IMR-90 (cell line): Measurements from ENCODE around the gene CFAP61. TPM values are rescaled to one million over a fixed set of nuclear protein-coding genes. Genes with fewer than 3 reads are reported as not detected.

Source experiments
- ATAC-seq: fragments of 200-7000 bp; cut with Tn5 transposase; 2 replicates; pipeline ENCODE4 v1.9.1; 2020; ENCODE audit warnings: low read depth, mild to moderate bottlenecking, moderate library complexity
- BruUV-seq: library from RNA; stranded (reverse); fragments of 400-500 nt; replicated peaks from 2 replicates; lab custom pipeline; 2021; lab: Mats Ljungman, UMichigan
- CTCF ChIA-PET: fragments of 300-600 bp; formaldehyde crosslinking; extraction: SDS; loops from one replicate; lab custom pipeline; 2021; ENCODE audit warnings: antibody characterized with exemption; lab: Yijun Ruan, JAX
- POLR2A ChIA-PET: fragments of 300-600 bp; sonication (Branson Sonifier 250); formaldehyde crosslinking; loops from one replicate; lab custom pipeline; 2022; ENCODE audit warnings: antibody characterized with exemption; ENCODE audit not compliant: unreplicated experiment; lab: Charles Lee
- DNase-seq: peaks from one replicate; pipeline ENCODE4 v3.0.0; 2013
- H2AFZ ChIP-seq: replicated peaks from 2 replicates; pipeline ENCODE3; 2013; ENCODE audit warnings: low read length, mild to moderate bottlenecking; ENCODE audit not compliant: poor library complexity
- H2AK5ac ChIP-seq: 2 replicates; pipeline ENCODE4 v1.6.1; 2013; ENCODE audit warnings: low read depth, low read length, inconsistent platforms
- H2AK9ac ChIP-seq: replicated peaks from 2 replicates; pipeline ENCODE3; 2013; ENCODE audit warnings: mild to moderate bottlenecking, low read depth, low read length, moderate library complexity; ENCODE audit not compliant: poor library complexity
- H2BK120ac ChIP-seq: 2 replicates; pipeline ENCODE4 v1.6.1; 2013; ENCODE audit warnings: low read depth, low read length, inconsistent platforms
- H2BK15ac ChIP-seq: 3 replicates; pipeline ENCODE4 v1.6.1; 2013; ENCODE audit warnings: low read depth, low read length, inconsistent platforms
- H2BK20ac ChIP-seq: 2 replicates; pipeline ENCODE4 v1.6.1; 2013; ENCODE audit warnings: low read depth, mild to moderate bottlenecking, inconsistent platforms, low read length, moderate library complexity
- H2BK5ac ChIP-seq: 2 replicates; pipeline ENCODE4 v1.6.1; 2013; ENCODE audit warnings: mild to moderate bottlenecking, low read depth, low read length, inconsistent platforms; ENCODE audit not compliant: poor library complexity, severe bottlenecking
- H3K14ac ChIP-seq: replicated peaks from 2 replicates; pipeline ENCODE4 v1.6.1; 2013; ENCODE audit warnings: low read depth, low read length, inconsistent platforms
- H3K18ac ChIP-seq: 2 replicates; pipeline ENCODE4 v1.6.1; 2013; ENCODE audit warnings: low read depth, low read length, control low read depth
- H3K23ac ChIP-seq: 2 replicates; pipeline ENCODE4 v1.6.1; 2013; ENCODE audit warnings: low read depth, low read length, inconsistent platforms
- H3K27ac ChIP-seq: 2 replicates; pipeline ENCODE4 v1.5.1; 2013; ENCODE audit warnings: mild to moderate bottlenecking, control low read depth, low read length; ENCODE audit not compliant: insufficient read depth
- H3K27me3 ChIP-seq: 2 replicates; pipeline ENCODE4 v1.6.1; 2013; ENCODE audit warnings: low read length; ENCODE audit not compliant: control insufficient read depth, insufficient read depth
- H3K36me3 ChIP-seq: 2 replicates; pipeline ENCODE4 v1.6.1; 2013; ENCODE audit warnings: low read length, mixed read lengths; ENCODE audit not compliant: control insufficient read depth, insufficient read depth
- H3K4ac ChIP-seq: 2 replicates; pipeline ENCODE4 v1.6.1; 2013; ENCODE audit warnings: low read depth, low read length, inconsistent platforms
- H3K4me1 ChIP-seq: 2 replicates; pipeline ENCODE4 v1.6.1; 2013; ENCODE audit warnings: low read length, mixed read lengths; ENCODE audit not compliant: control insufficient read depth, insufficient read depth
- H3K4me2 ChIP-seq: 2 replicates; pipeline ENCODE4 v1.6.1; 2013; ENCODE audit warnings: low read depth, mild to moderate bottlenecking, control low read depth, low read length, moderate library complexity
- H3K4me3 ChIP-seq: 2 replicates; pipeline ENCODE4 v1.5.1; 2013; ENCODE audit warnings: low read depth, mild to moderate bottlenecking, control low read depth, low read length, moderate library complexity; ENCODE audit not compliant: insufficient read depth
- H3K56ac ChIP-seq: 2 replicates; pipeline ENCODE4 v1.6.1; 2013; ENCODE audit warnings: low read length, inconsistent platforms; ENCODE audit not compliant: insufficient read depth; ENCODE audit errors: extremely low read depth
- H3K79me1 ChIP-seq, 2 experiments: 2 replicates each; pipeline ENCODE4 v1.6.1; 2013; ENCODE audit warnings: low read length in 2 of 2, inconsistent platforms in 1 of 2, low read depth in 1 of 2
- H3K9ac ChIP-seq: 2 replicates; pipeline ENCODE4 v1.6.1; 2013; ENCODE audit warnings: low read depth, low read length, control low read depth
- H3K9me1 ChIP-seq: 2 replicates; pipeline ENCODE4 v1.6.1; 2013; ENCODE audit warnings: low read length, inconsistent platforms; ENCODE audit not compliant: insufficient read depth
- H3K9me3 ChIP-seq: 2 replicates; pipeline ENCODE4 v1.6.1; 2013; ENCODE audit warnings: low read length; ENCODE audit not compliant: control insufficient read depth, insufficient read depth
- H4K20me1 ChIP-seq: 2 replicates; pipeline ENCODE4 v1.6.1; 2013; ENCODE audit warnings: low read length, inconsistent platforms; ENCODE audit not compliant: insufficient read depth
- H4K5ac ChIP-seq: 2 replicates; pipeline ENCODE4 v1.6.1; 2013; ENCODE audit warnings: mild to moderate bottlenecking, low read depth, low read length, control low read depth
- H4K8ac ChIP-seq, 2 experiments: 2 replicates each; pipeline ENCODE4 v1.6.1; 2013; ENCODE audit warnings: low read depth in 2 of 2, low read length in 2 of 2, control low read depth in 1 of 2, inconsistent platforms in 1 of 2
- H4K91ac ChIP-seq: 2 replicates; pipeline ENCODE4 v1.6.1; 2013; ENCODE audit warnings: low read depth, low read length, inconsistent platforms; ENCODE audit not compliant: insufficient read depth
- BHLHE40 ChIP-seq: fragments of 150-350 bp; IDR thresholded peaks from 2 replicates; pipeline ENCODE4 v1.6.1; 2016; ENCODE audit warnings: mild to moderate bottlenecking, low read depth, low read length
- CEBPB ChIP-seq: IDR thresholded peaks from 2 replicates; pipeline ENCODE4 v1.6.1; 2012; ENCODE audit warnings: low read depth, low read length, improper control_type of control experiment
- CHD1 ChIP-seq: IDR thresholded peaks from 2 replicates; pipeline ENCODE4 v1.6.1; 2012; ENCODE audit warnings: low read depth, low read length, improper control_type of control experiment
- CTCF ChIP-seq: conservative IDR thresholded peaks from 2 replicates; pipeline ENCODE4 v1.5.1; 2012; ENCODE audit warnings: mild to moderate bottlenecking, low read depth, low read length, improper control_type of control experiment
- ELK1 ChIP-seq: fragments of 150-350 bp; IDR thresholded peaks from 2 replicates; pipeline ENCODE4 v1.6.1; 2016; ENCODE audit warnings: low read depth, mild to moderate bottlenecking, low read length, moderate library complexity, borderline replicate concordance
- FOS ChIP-seq: fragments of 150-350 bp; IDR thresholded peaks from 2 replicates; pipeline ENCODE4 v1.6.1; 2016; ENCODE audit warnings: low read depth, low read length
- MAFK ChIP-seq: IDR thresholded peaks from 2 replicates; pipeline ENCODE4 v1.6.1; 2012; ENCODE audit warnings: low read depth, low read length, improper control_type of control experiment
- MAZ ChIP-seq: IDR thresholded peaks from 2 replicates; pipeline ENCODE4 v1.6.1; 2012; ENCODE audit warnings: low read depth, mild to moderate bottlenecking, low read length, improper control_type of control experiment, moderate library complexity, borderline replicate concordance
- MXI1 ChIP-seq: IDR thresholded peaks from 2 replicates; pipeline ENCODE4 v1.6.1; 2012; ENCODE audit warnings: low read depth, mild to moderate bottlenecking, low read length, moderate library complexity, borderline replicate concordance
- NFE2L2 ChIP-seq: fragments of 150-350 bp; IDR thresholded peaks from 2 replicates; pipeline ENCODE4 v1.6.1; 2016; ENCODE audit warnings: low read depth, mild to moderate bottlenecking, low read length
- POLR2A ChIP-seq: IDR thresholded peaks from 2 replicates; pipeline ENCODE4 v1.6.1; 2012; ENCODE audit warnings: mild to moderate bottlenecking, low read depth, low read length
- RAD21 ChIP-seq: IDR thresholded peaks from 2 replicates; pipeline ENCODE4 v1.6.1; 2012; ENCODE audit warnings: low read length, improper control_type of control experiment
- RCOR1 ChIP-seq: IDR thresholded peaks from 2 replicates; pipeline ENCODE4 v1.6.1; 2012; ENCODE audit warnings: mild to moderate bottlenecking, low read length, improper control_type of control experiment; ENCODE audit not compliant: insufficient replicate concordance
- RFX5 ChIP-seq: IDR thresholded peaks from 2 replicates; pipeline ENCODE4 v1.8.0; 2012; ENCODE audit warnings: low read depth, mild to moderate bottlenecking, low read length, moderate library complexity
- SMC3 ChIP-seq: fragments of 150-350 bp; IDR thresholded peaks from 2 replicates; pipeline ENCODE4 v1.6.1; 2016; ENCODE audit warnings: low read depth, mild to moderate bottlenecking, antibody characterized with exemption, low read length, moderate library complexity
- USF2 ChIP-seq: fragments of 150-350 bp; IDR thresholded peaks from 2 replicates; pipeline ENCODE4 v1.6.1; 2017; ENCODE audit warnings: mild to moderate bottlenecking, antibody characterized with exemption, low read length, low read depth
- WGBS, 2 experiments: methylation state at CpG; one replicate each; pipeline versions ENCODE4 v1.1.5 to v1.1.7; 2013; ENCODE audit warnings: missing lambda C conversion rate in 2 of 2; ENCODE audit not compliant: insufficient read length in 1 of 2; ENCODE audit errors: extremely low coverage in 2 of 2; 5-methylcytosine and 5-hydroxymethylcytosine counted together
- dilution Hi-C: fragments of 300-500 bp; cut with HindIII; formaldehyde crosslinking; loops from one replicate; pipeline ENCODE4 v1.14.3; 2018; ENCODE audit warnings: low sequenced_read_pairs; ENCODE audit not compliant: unreplicated experiment
- in situ Hi-C: fragments of 300-500 bp; cut with MboI; formaldehyde crosslinking; loops from 3 replicates; pipeline ENCODE4 v1.14.3; 2019; ENCODE audit warnings: low sequenced_read_pairs, inconsistent platforms, mixed read lengths
- intact Hi-C: fragments of 100-400 bp; cut with micrococcal nuclease; formaldehyde crosslinking; loops from 2 replicates; pipeline ENCODE4 v1.10.0; 2022
- polyA plus RNA-seq, 3 experiments: library from polyadenylated mRNA; depleted of rRNA; stranded (reverse); fragments of >200 nt; gene quantifications; 2 replicates each; pipeline ENCODE4 v1.2.3, GENCODE V29; 2012; ENCODE audit warnings: low replicate concordance in 1 of 3
- total RNA-seq: library from RNA; depleted of rRNA; stranded (reverse); fragments of >200 nt; gene quantifications from 2 replicates; pipeline ENCODE4 v1.2.3, GENCODE V29; 2012

Gene CFAP61
- total and polyA plus RNA-seq, 2 of the 4 experiments (the other 2 are of a cell fraction) = 0.07 TPM; not detected in 1

- Histone ChIP-seq H3K4me2 (no peak overlapping the region), H3K14ac (no peak overlapping the region), H3K4me1 (no peaks in the 10 kb centered on the region), H3K9me3 (no peaks in the 10 kb centered on the region), H3K4me3 (no peak overlapping the region), H3K9me1 (no peaks in the 10 kb centered on the region), H2BK20ac (no peak overlapping the region), H2BK5ac (no peak overlapping the region), H3K27ac (no peak overlapping the region), H4K8ac (no peak overlapping the region), H3K36me3 (no peaks in the 10 kb centered on the region), H4K91ac (no peak overlapping the region), H4K5ac (no peak overlapping the region), H3K18ac (no peak overlapping the region), H2BK120ac (no peak overlapping the region), H3K79me1 (no peaks in the 10 kb centered on the region), H4K20me1 (no peaks in the 10 kb centered on the region), H3K27me3 (no peaks in the 10 kb centered on the region), H3K23ac (no peak overlapping the region), H2AFZ (no peak overlapping the region), H2AK5ac (no peak overlapping the region), H2BK15ac (no peak overlapping the region), H3K56ac (no peak overlapping the region), H2AK9ac (no peak overlapping the region), H3K9ac (no peak overlapping the region), H3K4ac (no peak overlapping the region)
- DNase-seq (no peak), ATAC-seq (no peak)
- TF ChIP-seq RFX5 = no peak
- TF ChIP-seq RCOR1 = no peak
- TF ChIP-seq POLR2A = no peak
- TF ChIP-seq CTCF = no peak
- TF ChIP-seq RAD21 = no peak
- TF ChIP-seq MXI1 = no peak
- no peak for TF ChIP-seq MAZ
- no peak for TF ChIP-seq NFE2L2
- TF ChIP-seq CEBPB = no peak
- TF ChIP-seq CHD1 = no peak
- TF ChIP-seq ELK1 = no peak
- TF ChIP-seq USF2 = no peak
- no peak for TF ChIP-seq SMC3
- no peak for TF ChIP-seq FOS
- no peak for TF ChIP-seq MAFK
- no peak for TF ChIP-seq BHLHE40
- BruUV-seq = no TSS peak
- dilution Hi-C loops = no loop called here
- in situ Hi-C loops = no loop called here
- 60% methylated on average over 1 of the region's 7 CpGs; no CpG with 5 or more reads in 1 of the 2 experiments for WGBS, 2 experiments
- ChIA-PET CTCF (no interaction called here), POLR2A (no interaction called here)
- intact Hi-C loops = no loop called here
Observed at GRCh38 chr20:20293691-20294385, 241.5 kb downstream of the CFAP61 start.
